GM19043 (cell line): Measurements from ENCODE around the gene SDHAF2.
"Not testable (repeated sequence)": the region's sequence is repeated elsewhere in the genome, so short reads cannot be mapped to it uniquely, and the experiment has no call there.

Experiments used
- ATAC-seq: cut with Tn5 transposase; IDR thresholded peaks from one replicate; pipeline ENCODE4 v1.9.1; 2021; ENCODE audit warnings: low read depth; ENCODE audit not compliant: unreplicated experiment

SDHAF2 gene

GRCh38 chr11:61429691-61430582, at the start of gene SDHAF2, which contains the start of gene CPSF7:
TSS of gene SDHAF2 (plus strand) at chr11:61430124. CDS start at chr11:61430147, 23 bp downstream.
TSS of gene CPSF7 (minus strand) at chr11:61429975. CDS start at chr11:61429235, 740 bp downstream.
- ATAC-seq = peak; percentile 96

GRCh38 chr11:61380884-61381283, 49.0 kb upstream of the SDHAF2 start:
- no peak for ATAC-seq

DNA sequence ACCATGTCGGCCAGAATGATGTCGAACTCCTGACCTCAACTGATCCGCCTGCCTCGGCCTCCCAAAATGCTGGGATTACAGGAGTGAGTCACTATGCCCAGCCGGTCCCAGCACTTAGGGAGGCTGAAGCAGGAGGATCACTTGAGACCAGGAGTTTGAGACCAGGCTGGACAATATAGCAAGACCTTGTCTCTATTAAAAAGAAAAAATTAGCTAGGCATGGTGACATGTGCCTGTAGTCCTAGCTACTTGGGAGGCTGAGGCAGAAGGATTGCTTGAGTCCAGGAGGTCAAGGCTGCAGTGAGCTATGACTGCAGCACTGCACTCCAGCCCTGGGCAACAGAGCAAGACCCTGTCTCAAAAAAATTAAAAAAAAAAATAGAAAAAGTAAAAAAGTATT, 46.1 kb upstream of the SDHAF2 start:
- not testable (repeated sequence) for ATAC-seq

DNA sequence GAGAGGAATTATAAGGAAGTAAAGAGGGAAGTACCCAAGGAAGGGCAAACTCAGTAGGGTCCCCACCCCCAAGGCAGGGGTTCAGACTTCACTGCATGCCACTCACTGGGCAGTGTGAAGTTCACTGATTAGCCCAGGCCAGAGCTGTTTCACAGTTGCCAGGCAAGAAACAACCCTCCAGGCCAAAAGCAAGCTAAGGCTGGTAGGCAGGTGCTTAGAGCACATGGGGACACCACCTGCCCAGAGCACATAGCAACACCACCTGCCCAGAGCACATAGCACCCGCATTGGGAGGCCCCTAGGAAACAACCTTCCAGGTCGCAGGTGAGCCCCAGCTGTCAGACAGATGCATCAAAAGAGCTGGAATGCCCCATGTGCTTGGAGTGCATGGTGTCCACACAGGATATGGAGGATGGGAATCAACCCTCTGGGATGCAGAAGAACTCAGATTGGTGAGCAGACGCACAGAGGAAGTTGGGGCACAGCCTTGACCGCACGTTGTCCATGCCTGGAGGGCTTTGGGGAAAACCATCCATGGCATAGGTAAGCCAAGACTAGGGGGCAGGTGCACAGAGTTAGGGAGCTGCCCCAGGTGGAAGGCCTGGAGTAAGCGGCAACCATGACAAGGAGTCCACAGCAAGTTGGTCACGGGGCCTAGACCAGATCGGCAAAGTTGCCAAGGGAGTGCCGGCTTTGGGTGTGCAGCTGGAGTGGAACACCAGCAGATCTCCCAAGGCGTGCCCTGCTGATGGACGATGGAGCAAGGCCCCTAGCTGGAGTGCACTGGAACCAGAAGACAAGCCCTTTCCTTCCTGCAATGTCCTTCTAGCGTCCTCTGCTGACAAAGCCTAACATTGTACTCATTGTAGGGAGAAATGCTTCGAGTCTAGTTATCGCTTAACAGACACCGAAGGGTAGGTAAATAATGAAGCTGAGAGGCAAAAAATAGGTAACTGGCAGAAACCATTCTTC, 45.4 kb upstream of the SDHAF2 start:
- ATAC-seq = no peak

- ATAC-seq = no peak
These were observed 39.8 kb upstream of the SDHAF2 start for GRCh38 chr11:61390161-61390560.

- ATAC-seq = no peak
These were observed 36.8 kb upstream of the SDHAF2 start for GRCh38 chr11:61392981-61393595.

- no peak for ATAC-seq
These were observed 28.8 kb upstream of the SDHAF2 start for GRCh38 chr11:61401173-61401572.

GRCh38 chr11:61401573-61401972, 28.4 kb upstream of the SDHAF2 start:
- no peak for ATAC-seq

DNA sequence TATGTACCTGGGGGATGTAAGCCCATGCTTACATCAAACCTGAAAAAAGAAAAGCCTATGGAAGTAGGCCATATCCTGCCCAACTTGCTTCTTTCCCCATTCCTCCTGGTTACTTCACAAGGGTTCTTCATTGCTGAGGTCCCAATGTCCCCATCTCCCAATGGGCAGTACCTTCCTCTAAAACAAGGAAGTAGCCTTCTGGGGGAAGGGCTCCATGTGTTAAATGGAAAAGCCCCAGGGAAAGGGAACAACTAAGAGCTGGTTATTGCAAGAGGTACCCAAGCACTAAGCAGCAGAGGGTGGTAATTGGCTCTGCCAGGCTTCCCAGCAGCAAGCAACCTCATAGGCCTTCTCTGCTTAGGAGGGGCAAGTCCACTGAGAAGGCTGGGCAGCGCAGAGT, 26.3 kb upstream of the SDHAF2 start:
- no peak for ATAC-seq

DNA sequence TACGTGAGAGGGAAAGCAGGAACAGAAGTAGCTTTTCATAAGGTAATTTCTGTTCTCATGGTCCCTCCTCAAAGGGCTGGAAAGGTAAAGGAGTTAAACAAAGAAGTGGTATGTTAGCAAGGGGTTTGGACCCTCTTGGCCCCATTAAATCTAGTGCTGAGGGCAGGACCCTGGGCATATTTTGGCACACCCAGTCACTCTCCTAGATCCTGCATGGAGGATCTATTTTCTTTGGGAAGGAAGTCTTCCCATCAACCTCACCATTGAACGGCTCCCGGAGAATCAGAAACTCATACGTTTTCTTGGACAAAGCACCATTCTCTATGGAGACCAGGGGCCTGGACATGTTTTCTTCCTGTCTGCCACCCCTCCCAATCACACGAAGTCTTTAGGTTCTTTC, 25.8 kb upstream of the SDHAF2 start:
- ATAC-seq = no peak

DNA sequence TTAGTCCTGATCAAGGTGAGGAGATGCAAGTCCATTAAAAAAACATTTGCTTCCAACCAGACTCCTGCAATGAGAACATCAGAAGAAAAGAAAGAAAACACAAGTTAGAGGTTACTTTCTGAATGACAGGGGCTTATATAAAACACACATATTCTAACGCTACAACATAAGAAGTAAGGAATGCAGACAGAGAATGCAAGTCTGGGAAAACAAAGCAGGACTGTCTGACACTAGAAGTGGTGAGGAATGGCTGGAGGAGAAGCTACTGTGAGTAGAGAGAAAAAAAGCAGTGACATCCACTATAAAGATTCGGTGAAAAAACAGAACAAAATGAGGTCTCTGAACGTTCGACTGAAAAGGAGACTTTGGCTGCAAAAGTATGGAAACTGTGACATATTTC, 25.3 kb upstream of the SDHAF2 start:
- ATAC-seq = no peak

DNA sequence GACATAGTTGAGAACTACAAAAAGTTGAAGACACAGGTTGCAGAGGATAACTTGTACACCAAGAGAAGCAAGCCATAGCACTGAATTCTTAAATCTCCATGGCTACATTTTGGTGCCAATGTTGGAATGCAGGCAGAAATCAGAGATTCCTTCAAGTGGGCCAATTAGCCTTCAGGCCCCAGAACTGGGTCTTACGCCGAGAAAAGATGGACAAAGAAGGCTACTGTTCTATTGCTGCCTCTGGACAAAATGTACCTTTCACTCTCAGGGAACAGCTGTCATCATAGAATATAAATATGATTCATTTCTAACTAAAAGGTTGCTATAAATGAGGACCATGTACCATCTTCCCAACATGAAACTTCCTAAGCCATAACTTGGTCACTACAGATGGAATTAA, 23.9 kb upstream of the SDHAF2 start:
- no peak for ATAC-seq

DNA sequence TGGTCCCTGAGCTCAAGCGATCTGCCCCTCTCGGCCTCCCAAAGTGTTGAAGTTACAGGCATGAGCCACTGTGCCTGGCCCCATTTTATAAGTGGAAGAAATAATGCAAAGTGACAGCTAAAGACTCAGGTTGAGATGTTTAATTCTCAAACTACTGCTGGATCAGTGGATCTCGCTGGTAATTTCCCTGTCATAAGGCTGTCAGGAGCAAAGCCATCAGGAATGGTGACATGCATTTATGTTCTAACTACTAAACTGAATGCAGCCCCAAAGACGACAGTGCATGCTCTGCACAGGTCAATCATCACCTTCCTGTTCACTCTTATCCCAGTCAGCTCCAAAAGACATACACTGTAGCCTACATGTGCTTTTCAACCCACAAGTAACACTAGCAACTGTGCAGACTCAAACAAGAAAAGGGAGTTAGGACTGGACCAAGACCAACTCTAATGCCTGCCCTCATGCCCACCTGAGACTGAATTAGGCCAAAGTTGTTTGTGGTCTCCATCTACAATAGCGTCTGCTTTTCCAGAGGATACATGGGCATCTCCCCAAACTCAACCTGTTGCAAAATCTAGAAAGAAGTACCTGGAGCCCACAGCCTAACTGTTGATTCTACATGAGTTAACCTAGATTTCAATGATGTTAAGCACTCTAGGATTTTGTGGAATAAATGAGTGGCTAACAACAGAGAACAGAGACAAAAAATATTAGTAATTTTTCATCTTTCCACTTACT, 22.8 kb upstream of the SDHAF2 start:
- ATAC-seq = no peak

DNA sequence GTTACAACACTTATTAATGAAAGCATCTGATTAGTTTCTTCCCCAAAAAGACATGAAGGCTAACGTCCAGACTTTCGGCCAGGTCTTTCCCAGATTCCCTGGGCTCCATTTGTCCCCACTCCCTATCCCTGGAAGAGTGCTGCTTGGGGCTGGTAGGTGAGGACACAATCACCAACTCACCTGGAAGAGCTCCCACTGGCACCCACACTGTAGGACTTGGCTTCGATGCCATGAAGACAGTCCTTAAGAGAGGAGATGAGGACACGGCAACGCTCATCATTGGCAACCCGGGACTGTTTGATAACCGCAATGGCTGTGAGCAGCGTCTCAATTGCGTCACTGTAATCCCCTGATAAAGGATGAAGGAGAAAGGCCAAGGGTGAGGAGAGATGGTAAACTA, 18.3 kb upstream of the SDHAF2 start:
- no peak for ATAC-seq

DNA sequence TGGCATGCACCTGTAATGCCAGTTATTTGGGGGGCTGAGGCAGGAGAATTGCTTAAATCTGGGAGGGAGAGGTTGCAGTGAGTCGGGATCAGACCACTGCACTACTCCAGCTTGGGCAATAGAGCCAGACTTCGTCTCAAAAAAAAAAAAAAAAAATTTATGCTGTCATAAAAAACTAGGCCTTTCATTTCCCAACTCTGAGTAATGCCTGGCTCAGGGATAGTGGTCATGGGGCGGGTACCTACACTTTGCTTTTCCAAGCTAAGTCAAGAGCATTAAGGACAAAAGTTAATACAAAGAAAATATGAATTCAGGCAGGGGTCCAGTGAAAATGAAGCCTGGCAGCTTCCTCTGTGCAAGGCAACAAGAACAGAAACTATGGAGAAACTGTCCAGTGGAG, 16.4 kb upstream of the SDHAF2 start:
- ATAC-seq = no peak

DNA sequence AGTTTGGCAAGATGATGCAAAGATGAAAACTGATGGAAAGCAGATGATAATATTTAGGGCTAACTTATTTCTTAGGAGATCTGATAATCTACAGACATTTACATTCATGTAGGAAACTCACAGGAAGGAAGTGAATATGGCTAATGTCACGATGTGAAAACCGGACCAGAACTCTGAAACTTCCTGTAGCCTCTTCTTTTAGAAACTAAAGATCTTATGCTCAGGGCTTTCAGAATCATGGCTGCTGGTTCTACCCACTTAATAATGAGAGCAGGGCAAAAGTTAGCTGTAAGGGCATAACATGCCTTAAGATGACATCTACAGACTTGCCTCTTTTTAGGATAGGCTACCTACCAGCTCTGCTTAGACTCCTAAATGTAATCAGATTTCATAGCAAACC, 15.4 kb upstream of the SDHAF2 start:
- no peak for ATAC-seq

DNA sequence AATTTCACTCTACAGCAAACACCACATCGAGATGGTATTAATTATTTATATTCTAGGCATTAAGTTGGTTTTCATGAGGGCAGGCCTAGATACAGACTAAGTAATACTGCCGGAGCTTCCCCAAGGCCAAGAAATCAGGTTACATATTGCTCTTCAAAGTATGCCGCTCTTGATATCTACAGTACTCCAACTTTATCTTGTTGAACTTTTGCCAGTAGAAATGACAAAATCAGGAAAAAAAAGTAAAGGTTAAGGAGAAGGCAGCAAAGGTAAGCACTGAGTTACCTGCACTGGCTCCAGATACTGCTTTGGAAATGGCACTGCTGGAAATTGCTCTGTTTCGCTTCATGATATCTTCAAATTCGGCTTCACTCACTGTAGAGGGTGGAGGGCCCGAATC, 14.5 kb upstream of the SDHAF2 start:
- ATAC-seq = no peak

DNA sequence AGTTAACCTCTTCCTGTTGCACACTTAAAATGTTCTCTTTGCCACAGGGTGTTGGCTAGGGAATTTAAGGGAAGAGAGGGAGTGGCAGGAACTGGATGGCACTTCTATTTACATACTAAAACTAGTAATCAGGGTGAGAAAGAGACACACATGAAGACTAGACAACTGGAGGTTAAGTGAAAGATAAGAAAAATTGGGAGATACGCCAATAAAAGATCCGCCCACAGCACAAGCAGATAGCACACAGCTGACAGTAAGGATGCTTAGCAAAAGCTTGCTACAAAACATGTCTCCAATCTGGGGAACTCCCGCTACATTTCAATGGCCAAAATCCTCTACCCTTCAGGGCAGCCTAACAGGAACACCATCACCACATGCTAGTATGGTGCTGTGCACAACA, 13.0 kb upstream of the SDHAF2 start:
- ATAC-seq = no peak

- ATAC-seq = no peak
These were observed 12.3 kb upstream of the SDHAF2 start for GRCh38 chr11:61417670-61418069.

DNA sequence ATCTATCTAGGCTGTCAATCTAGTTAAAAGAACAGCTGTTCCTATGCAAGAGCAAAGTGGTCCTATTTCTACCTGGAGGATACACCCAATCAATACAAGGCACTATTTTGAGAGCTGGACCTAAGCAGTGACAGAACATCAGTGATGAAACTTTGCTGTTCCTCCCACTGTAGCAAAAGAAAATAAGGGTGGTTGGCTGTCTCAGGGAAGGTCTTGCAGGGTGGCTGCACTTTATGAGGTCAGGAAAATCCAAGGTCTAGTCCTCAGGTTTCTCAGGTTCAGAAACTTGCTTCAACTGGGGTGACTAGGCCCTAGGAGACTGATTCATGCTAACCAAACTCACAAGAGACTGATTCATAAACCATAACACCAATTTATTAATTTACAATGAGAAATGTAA, 11.8 kb upstream of the SDHAF2 start:
- no peak for ATAC-seq
